ENCODE data around the gene GNG2. TPM values are rescaled to one million over a fixed set of nuclear protein-coding genes. Genes with fewer than 3 reads are reported as not detected.

The GNG2 gene
- total and polyA plus RNA-seq, 2 experiments from 2014 or later: 9.9 to 14.8 TPM

GRCh38 chr14:51879170-51879569 lies 18.8 kb downstream of the GNG2 start (continued):
- TF ChIP-seq REST (IDR thresholded peaks at IDR 0.05; ENCODE audit: unreplicated experiment) (no peak), EZH2 (IDR thresholded peaks at IDR 0.05; ENCODE audit: low read depth, unreplicated experiment) (no peak)

- no peaks in the 10 kb centered on the region for H3K27me3 Mint-ChIP-seq (ENCODE audit: insufficient read depth, low read depth, poor library complexity)
- H3K27me3 ChIP-seq (ENCODE audit: insufficient read depth): no peaks in the 10 kb centered on the region
- no peak for ATAC-seq
- no peaks in the 10 kb centered on the region for H3K36me3 ChIP-seq (ENCODE audit: insufficient read depth)
- no peak for DNase-seq (ENCODE audit: low spot score)
- no peaks in the 10 kb centered on the region for H3K9me2 ChIP-seq (ENCODE audit: insufficient read depth)
- H4K20me1 ChIP-seq (replicated peaks; ENCODE audit: insufficient read depth): no peaks in the 10 kb centered on the region
- H3K9me3 Mint-ChIP-seq: no peaks in the 10 kb centered on the region
- no peaks in the 10 kb centered on the region; the same call in 2 of the 3 replicates for H3K4me1 Mint-ChIP-seq
- H2AFZ ChIP-seq: no peak overlapping the region
- no peak overlapping the region for H3K4me3 Mint-ChIP-seq
- H3F3A ChIP-seq (replicated peaks; ENCODE audit: low read depth): no peaks in the 10 kb centered on the region
- no peaks in the 10 kb centered on the region for H3K79me2 ChIP-seq (replicated peaks; ENCODE audit: insufficient read depth)
- no peak overlapping the region for H3K4me3 ChIP-seq
- no peak overlapping the region for H3K27ac ChIP-seq (ENCODE audit: low read depth)
- no peaks in the 10 kb centered on the region for H3K36me3 Mint-ChIP-seq (ENCODE audit: low read depth)
- H3K4me1 ChIP-seq (ENCODE audit: insufficient read depth): no peaks in the 10 kb centered on the region
- 0 out of 2 replicates have a peak overlapping the region, but pooled peaks have one; percentile 8 for H3K27ac Mint-ChIP-seq
- H3K4me2 ChIP-seq: no peak overlapping the region
- TF ChIP-seq ZNF114 (CRISPR knock-in tag; IDR thresholded peaks at IDR 0.05) (no peak), ZNF331 (CRISPR knock-in tag; IDR thresholded peaks at IDR 0.05; ENCODE audit: low read depth) (no peak), REST (IDR thresholded peaks at IDR 0.05; ENCODE audit: unreplicated experiment) (no peak), JUNB (IDR thresholded peaks at IDR 0.05; ENCODE audit: unreplicated experiment) (no peak), EZH2 (IDR thresholded peaks at IDR 0.05; ENCODE audit: low read depth, unreplicated experiment) (no peak), POLR2AphosphoS5 (IDR thresholded peaks at IDR 0.05; ENCODE audit: low read depth) (no peak), STAT1 (IDR thresholded peaks at IDR 0.05; ENCODE audit: unreplicated experiment) (no peak), ETS1 (IDR thresholded peaks at IDR 0.05) (no peak), ZNF462 (CRISPR knock-in tag; IDR thresholded peaks at IDR 0.05) (no peak)
Observed at GRCh38 chr14:51880835-51881580, 20.6 kb downstream of the GNG2 start.
